H1 (cell line): ENCODE measurements around the gene DARS1. TPM values are rescaled to one million over a fixed set of nuclear protein-coding genes. Genes with fewer than 3 reads are reported as not detected.
A peak's percentile ranks its signal among the peaks of the same experiment; 100 is the strongest.

Experiments used
- CTCF ChIA-PET: fragments of 300-600 bp; sonication (Branson Sonifier 250); formaldehyde crosslinking; loops from one replicate; lab custom pipeline; 2021; ENCODE audit not compliant: partially characterized antibody; lab: Charles Lee
- POLR2A ChIA-PET: fragments of 300-600 bp; sonication (Branson Sonifier 250); formaldehyde crosslinking; loops from one replicate; lab custom pipeline; 2021; ENCODE audit warnings: inconsistent platforms; ENCODE audit not compliant: partially characterized antibody; lab: Charles Lee
- DNase-seq, 2 experiments: peaks; one replicate each; pipeline versions ENCODE4 v3.0.0 to v3.0.0-alpha.2; 2010 to 2022; ENCODE audit warnings: low spot score in 2 of 2, low read depth in 1 of 2, mixed read lengths in 1 of 2
- FAIRE-seq: peaks from 2 replicates; lab custom pipeline; 2011; peaks lifted over from hg19 to GRCh38; lab: Jason Lieb, UNC
- H2AFZ ChIP-seq: 2 replicates; pipeline ENCODE4 v1.8.1; 2012; ENCODE audit warnings: low read length, inconsistent platforms
- H2AK5ac ChIP-seq: 2 replicates; pipeline ENCODE4 v1.6.1; 2013; ENCODE audit warnings: low read depth, low read length
- H2BK120ac ChIP-seq: replicated peaks from 2 replicates; pipeline ENCODE3; 2013; ENCODE audit warnings: low read depth, low read length, inconsistent platforms
- H2BK12ac ChIP-seq: 2 replicates; pipeline ENCODE4 v1.6.1; 2013; ENCODE audit warnings: low read depth, low read length
- H2BK15ac ChIP-seq: 2 replicates; pipeline ENCODE4 v1.6.1; 2013; ENCODE audit warnings: low read length
- H2BK20ac ChIP-seq: 2 replicates; pipeline ENCODE4 v1.6.1; 2013; ENCODE audit warnings: low read length
- H2BK5ac ChIP-seq: 2 replicates; pipeline ENCODE4 v1.6.1; 2013; ENCODE audit warnings: low read depth, low read length
- H3K14ac ChIP-seq: 2 replicates; pipeline ENCODE4 v1.6.1; 2013; ENCODE audit warnings: inconsistent platforms; ENCODE audit not compliant: insufficient read length
- H3K18ac ChIP-seq: 2 replicates; pipeline ENCODE4 v1.6.1; 2013; ENCODE audit warnings: low read length; ENCODE audit errors: extremely low read depth
- H3K23ac ChIP-seq: 2 replicates; pipeline ENCODE4 v1.6.1; 2013; ENCODE audit warnings: inconsistent platforms; ENCODE audit not compliant: insufficient read length
- H3K23me2 ChIP-seq: 2 replicates; pipeline ENCODE4 v1.6.1; 2013; ENCODE audit warnings: low read depth, low read length
- H3K27ac ChIP-seq: 2 replicates; pipeline ENCODE4 v1.6.1; 2011; ENCODE audit warnings: low read depth, low read length, inconsistent platforms
- H3K27me3 ChIP-seq, 4 experiments: replicated peaks in 1 of 4; 1 replicate in 1 of 4; 2 replicates in 3 of 4; pipeline versions ENCODE4 v1.6.1 to v1.8.1; 2011 to 2013; ENCODE audit warnings: low read length in 3 of 4, mild to moderate bottlenecking in 3 of 4, inconsistent platforms in 2 of 4, mixed read lengths in 2 of 4, moderate library complexity in 1 of 4; ENCODE audit not compliant: control insufficient read depth in 3 of 4, insufficient read depth in 3 of 4; ENCODE audit errors: extremely low read depth in 1 of 4
- H3K36me3 ChIP-seq, 4 experiments: 2 replicates each; pipeline versions ENCODE4 v1.6.1 to v1.8.1; 2011 to 2013; ENCODE audit warnings: mild to moderate bottlenecking in 4 of 4, low read length in 3 of 4, moderate library complexity in 2 of 4, control low read depth in 1 of 4, inconsistent platforms in 1 of 4; ENCODE audit not compliant: insufficient read depth in 4 of 4, control insufficient read depth in 2 of 4
- H3K4ac ChIP-seq: replicated peaks from 2 replicates; pipeline ENCODE3; 2013; ENCODE audit warnings: low read length, low read depth, mixed read lengths, inconsistent platforms; ENCODE audit not compliant: insufficient read length
- H3K4me1 ChIP-seq, 4 experiments: replicated peaks in 1 of 4; 1 replicate in 1 of 4; 2 replicates in 3 of 4; pipeline versions ENCODE4 v1.6.1 to v1.8.1; 2011 to 2013; ENCODE audit warnings: low read length in 3 of 4, inconsistent platforms in 2 of 4, mixed read lengths in 1 of 4; ENCODE audit not compliant: insufficient read depth in 4 of 4, control insufficient read depth in 3 of 4
- H3K4me2 ChIP-seq, 2 experiments: 2 replicates each; pipeline versions ENCODE4 v1.6.1 to v1.8.1; 2011 to 2013; ENCODE audit warnings: low read depth in 2 of 2, low read length in 2 of 2, control low read depth in 1 of 2, inconsistent platforms in 1 of 2, mild to moderate bottlenecking in 1 of 2; ENCODE audit not compliant: insufficient read depth in 1 of 2
- H3K4me3 ChIP-seq, 4 experiments: fragments of 200-600, 300-600 bp in 1 of 4; sonication (generic), shearing (Covaris generic), sonication (Bioruptor Twin) in 1 of 4; 2 replicates each; pipeline versions ENCODE4 v1.5.1 to v1.8.1; 2011 to 2016; ENCODE audit warnings: low read length in 4 of 4, low read depth in 3 of 4, control low read depth in 2 of 4, inconsistent platforms in 2 of 4, mild to moderate bottlenecking in 2 of 4, mixed read lengths in 1 of 4, moderate library complexity in 1 of 4; ENCODE audit not compliant: insufficient read depth in 2 of 4; ENCODE audit errors: extremely low read depth in 1 of 4
- H3K56ac ChIP-seq: replicated peaks from 2 replicates; pipeline ENCODE3; 2013; ENCODE audit warnings: low read depth, mild to moderate bottlenecking, mixed read lengths, low read length, inconsistent platforms; ENCODE audit not compliant: insufficient read length
- H3K79me1 ChIP-seq: 2 replicates; pipeline ENCODE4 v1.6.1; 2013; ENCODE audit warnings: low read depth, low read length, control low read depth
- H3K79me2 ChIP-seq, 2 experiments: 2 replicates each; pipeline versions ENCODE4 v1.6.1 to v1.8.1; 2012 to 2013; ENCODE audit warnings: low read length in 2 of 2, mild to moderate bottlenecking in 2 of 2, inconsistent platforms in 1 of 2; ENCODE audit not compliant: insufficient read depth in 2 of 2, control insufficient read depth in 1 of 2
- H3K9ac ChIP-seq, 4 experiments: replicated peaks in 1 of 4; 1 replicate in 1 of 4; 2 replicates in 3 of 4; pipeline versions ENCODE4 v1.6.1 to v1.8.1; 2011 to 2013; ENCODE audit warnings: low read depth in 3 of 4, low read length in 3 of 4, control low read depth in 2 of 4, mild to moderate bottlenecking in 2 of 4, moderate library complexity in 2 of 4, inconsistent platforms in 1 of 4; ENCODE audit errors: extremely low read depth in 1 of 4
- H3K9me3 ChIP-seq, 2 experiments: 2 replicates each; pipeline versions ENCODE4 v1.6.1 to v1.8.1; 2012 to 2013; ENCODE audit warnings: mild to moderate bottlenecking in 2 of 2, moderate library complexity in 2 of 2, control low read depth in 1 of 2, inconsistent platforms in 1 of 2, low read depth in 1 of 2, low read length in 1 of 2, mixed read lengths in 1 of 2; ENCODE audit not compliant: insufficient read depth in 2 of 2
- H4K20me1 ChIP-seq, 2 experiments: replicated peaks in 1 of 2; 2 replicates each; pipeline versions ENCODE3 to v1.8.1; 2011 to 2013; ENCODE audit warnings: inconsistent platforms in 2 of 2, low read length in 2 of 2, mild to moderate bottlenecking in 1 of 2; ENCODE audit not compliant: insufficient read depth in 2 of 2, control insufficient read depth in 1 of 2
- H4K5ac ChIP-seq: 2 replicates; pipeline ENCODE4 v1.6.1; 2013; ENCODE audit warnings: low read length, low read depth, mixed read lengths, inconsistent platforms; ENCODE audit not compliant: insufficient read length
- H4K8ac ChIP-seq: 2 replicates; pipeline ENCODE4 v1.8.0; 2013; ENCODE audit warnings: mild to moderate bottlenecking, moderate library complexity, low read length, inconsistent platforms; ENCODE audit not compliant: insufficient read depth; ENCODE audit errors: extremely low read depth
- H4K91ac ChIP-seq: replicated peaks from 2 replicates; pipeline ENCODE3; 2013; ENCODE audit warnings: low read length, mixed read lengths, inconsistent platforms; ENCODE audit not compliant: insufficient read length
- CHD2 ChIP-seq: IDR thresholded peaks from 2 replicates; pipeline ENCODE4 v1.6.1; 2012; ENCODE audit warnings: low read length, improper control_type of control experiment
- CTBP2 ChIP-seq: IDR thresholded peaks from 2 replicates; pipeline ENCODE4 v1.7.0; 2011; ENCODE audit warnings: borderline replicate concordance, mild to moderate bottlenecking, moderate library complexity, mixed read lengths, low read length; ENCODE audit not compliant: insufficient read depth, insufficient read length
- JUN ChIP-seq: IDR thresholded peaks from 2 replicates; pipeline ENCODE4 v1.6.1; 2011; ENCODE audit warnings: low read depth, mild to moderate bottlenecking, improper control_type of control experiment, low read length
- JUND ChIP-seq: IDR thresholded peaks from 2 replicates; pipeline ENCODE4 v1.6.1; 2011; ENCODE audit warnings: mild to moderate bottlenecking, improper control_type of control experiment, low read length
- KDM5A ChIP-seq: fragments of 200-600 bp; IDR thresholded peaks from 2 replicates; pipeline ENCODE4 v1.7.1; 2012; ENCODE audit warnings: mild to moderate bottlenecking, low read length, inconsistent platforms, mixed read lengths
- POLR2AphosphoS5 ChIP-seq: IDR thresholded peaks from 2 replicates; pipeline ENCODE4 v1.6.1; 2011; ENCODE audit warnings: low read depth, low read length
- SAP30 ChIP-seq: fragments of 300-600 bp; sonication (generic); IDR thresholded peaks from 2 replicates; pipeline ENCODE4 v1.7.1; 2012; ENCODE audit warnings: low read length, moderate library complexity, mild to moderate bottlenecking, inconsistent platforms; ENCODE audit not compliant: insufficient read depth, insufficient replicate concordance
- SP1 ChIP-seq: IDR thresholded peaks from 2 replicates; pipeline ENCODE4 v1.6.1; 2011; ENCODE audit warnings: low read depth, low read length
- TCF12 ChIP-seq: IDR thresholded peaks from 2 replicates; pipeline ENCODE4 v1.6.1; 2011; ENCODE audit warnings: low read depth, mild to moderate bottlenecking, low read length
- WGBS, 2 experiments: shearing (Covaris generic) in 1 of 2; methylation state at CpG; one replicate each; pipeline versions ENCODE4 v1.1.6 to v1.1.7; 2013 to 2015; ENCODE audit warnings: low lambda C conversion rate in 2 of 2, mixed read lengths in 2 of 2, inconsistent platforms in 1 of 2, low coverage in 1 of 2, missing lambda C conversion rate in 1 of 2; ENCODE audit not compliant: insufficient replicate concordance in 2 of 2, insufficient coverage in 1 of 2, insufficient read length in 1 of 2; ENCODE audit errors: extremely low coverage in 1 of 2, missing lambda C conversion rate in 1 of 2; 5-methylcytosine and 5-hydroxymethylcytosine counted together
- polyA plus RNA-seq, 7 experiments: library from polyadenylated mRNA; depleted of rRNA in 3 of 7; stranded (reverse) in 5 of 7; unstranded in 2 of 7; fragments of >200 nt in 5 of 7; fragments of 200-250 nt in 2 of 7; gene quantifications; 1 replicate in 5 of 7; 2 replicates in 1 of 7; 4 replicates in 1 of 7; pipeline versions ENCODE4 v1.2.1 to v1.2.3, GENCODE V29; 2011 to 2013; ENCODE audit warnings: missing spikeins in 2 of 7, mixed read lengths in 2 of 7
- total RNA-seq: library from RNA; stranded (reverse); fragmentation: NEBNext Ultra II Directional; extraction: Animal tissue kit (Norgen Biotek cat#: 25700); gene quantifications from 2 replicates; pipeline ENCODE4 v1.2.1, GENCODE V29; 2021

DARS1 gene
- total and polyA plus RNA-seq, 2 of the 8 experiments (the other 6 are each of a cell fraction or from before 2014, with no cell fraction given), result 61.7 to 85.9 TPM

GRCh38 chr2:135999899-136000298, 14.5 kb upstream of the DARS1 start:
- no peak for TF ChIP-seq KDM5A
- no peak for TF ChIP-seq JUN
- TF ChIP-seq CHD2, result no peak
- TF ChIP-seq JUND, result no peak
- no peak for TF ChIP-seq POLR2AphosphoS5
- TF ChIP-seq SAP30, result no peak
- TF ChIP-seq SP1, result no peak
- TF ChIP-seq TCF12, result no peak
- TF ChIP-seq CTBP2, result no peak
- Histone ChIP-seq H2BK20ac (no peak overlapping the region), H3K79me1 (no peaks in the 10 kb centered on the region), H3K4me2 (no peak overlapping the region; a peak in 1 of 4 replicates), H3K4me3 (no peak overlapping the region), H2AK5ac (no peak overlapping the region), H4K20me1 (no peaks in the 10 kb centered on the region), H3K56ac (no peak overlapping the region), H3K27ac (no peak overlapping the region), H2BK120ac (no peak overlapping the region), H3K79me2 (no peaks in the 10 kb centered on the region), H2BK5ac (no peak overlapping the region), H3K36me3 (no peaks in the 10 kb centered on the region), H3K4ac (no peak overlapping the region), H4K91ac (no peak overlapping the region), H3K23me2 (no peaks in the 10 kb centered on the region), H2BK12ac (no peak overlapping the region), H3K4me1 (peaks cover 0 to 4% (median under 1%) of the 10 kb centered on the region in 4 experiments; a peak in 2 of 7 replicates), H3K18ac (no peak overlapping the region), H4K5ac (no peak overlapping the region), H3K27me3 (no peaks in the 10 kb centered on the region), H2AFZ (peak overlapping the region; percentile 40; the same call in 1 of the 2 replicates), H2BK15ac (no peak overlapping the region), H3K9me3 (no peaks in the 10 kb centered on the region; a peak in 1 of 4 replicates), H3K9ac (no peak overlapping the region), H3K23ac (no peak overlapping the region), H3K14ac (no peak overlapping the region), H4K8ac (no peak overlapping the region)
- 88% methylated on average over 4 of the region's 4 CpGs; no CpG with 5 or more reads in 1 of the 2 experiments for WGBS, 2 experiments
- POLR2A ChIA-PET, result no interaction called here
- DNase-seq (no peak), FAIRE-seq (no peak)
- CTCF ChIA-PET, result interaction anchor here (0.7 to 1.4 kb wide), 2 partner anchors 12 to 22 kb away, joined by 3 to 4 read pairs; no protein-coding TSS in a partner anchor
